ENCODE data around the gene SND1. TPM values are rescaled to one million over a fixed set of nuclear protein-coding genes. Genes with fewer than 3 reads are reported as not detected.
A peak's percentile ranks its signal among the peaks of the same experiment; 100 is the strongest.

SND1 gene
- total RNA-seq, 1 donor = 202 TPM

DNA sequence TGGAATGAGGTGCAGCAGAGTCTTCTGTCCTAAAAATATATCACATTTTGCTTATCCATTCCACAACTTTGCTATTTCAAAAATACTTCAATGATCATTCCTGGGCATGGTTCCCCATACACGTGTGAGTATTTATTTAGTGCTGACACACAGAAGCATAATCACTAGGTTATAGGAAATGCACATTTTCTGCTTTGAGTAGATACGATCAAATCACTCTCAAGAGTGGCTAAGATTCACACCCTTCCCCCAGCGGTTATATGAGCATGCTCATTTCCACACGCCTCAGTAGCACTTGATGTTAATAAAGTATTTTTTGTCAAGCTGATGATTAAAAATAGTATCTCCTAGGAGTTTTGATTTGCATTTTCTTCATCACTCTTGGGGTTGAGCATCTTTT lies 472.8 kb downstream of the SND1 start:
- no peak for DNase-seq (ENCODE audit: low read depth)
- H3K4me3 ChIP-seq (ENCODE audit: low read depth, low read length) = no peak overlapping the region
- TF ChIP-seq, protein P1, sequence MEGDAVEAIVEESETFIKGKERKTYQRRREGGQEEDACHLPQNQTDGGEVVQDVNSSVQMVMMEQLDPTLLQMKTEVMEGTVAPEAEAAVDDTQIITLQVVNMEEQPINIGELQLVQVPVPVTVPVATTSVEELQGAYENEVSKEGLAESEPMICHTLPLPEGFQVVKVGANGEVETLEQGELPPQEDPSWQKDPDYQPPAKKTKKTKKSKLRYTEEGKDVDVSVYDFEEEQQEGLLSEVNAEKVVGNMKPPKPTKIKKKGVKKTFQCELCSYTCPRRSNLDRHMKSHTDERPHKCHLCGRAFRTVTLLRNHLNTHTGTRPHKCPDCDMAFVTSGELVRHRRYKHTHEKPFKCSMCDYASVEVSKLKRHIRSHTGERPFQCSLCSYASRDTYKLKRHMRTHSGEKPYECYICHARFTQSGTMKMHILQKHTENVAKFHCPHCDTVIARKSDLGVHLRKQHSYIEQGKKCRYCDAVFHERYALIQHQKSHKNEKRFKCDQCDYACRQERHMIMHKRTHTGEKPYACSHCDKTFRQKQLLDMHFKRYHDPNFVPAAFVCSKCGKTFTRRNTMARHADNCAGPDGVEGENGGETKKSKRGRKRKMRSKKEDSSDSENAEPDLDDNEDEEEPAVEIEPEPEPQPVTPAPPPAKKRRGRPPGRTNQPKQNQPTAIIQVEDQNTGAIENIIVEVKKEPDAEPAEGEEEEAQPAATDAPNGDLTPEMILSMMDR (IDR thresholded peaks at IDR 0.05; ENCODE audit: insufficient read depth, low read length) = no peak

DNA sequence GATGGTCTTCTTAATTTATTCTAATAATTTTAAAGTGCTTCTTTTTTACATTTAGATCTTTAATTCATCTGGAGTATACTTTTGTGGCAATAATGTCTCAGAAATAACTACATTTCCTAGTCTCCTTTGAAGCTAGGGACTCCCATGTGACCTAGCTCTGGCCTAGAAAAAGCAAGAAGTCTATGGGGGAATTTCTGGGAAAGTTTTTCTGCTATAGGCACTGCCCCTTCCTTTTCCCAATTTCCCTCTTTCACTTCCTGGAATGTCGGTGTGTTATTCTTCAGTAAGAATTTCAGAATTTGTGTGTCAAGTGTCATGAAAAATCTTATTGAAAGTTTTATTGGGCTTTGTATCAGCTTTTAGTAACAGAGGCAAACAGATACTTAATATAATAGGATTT lies 473.8 kb downstream of the SND1 start:
- DNase-seq (ENCODE audit: low read depth) = no peak
- TF ChIP-seq, protein P1 (IDR thresholded peaks at IDR 0.05; ENCODE audit: insufficient read depth, low read length) = no peak

DNA sequence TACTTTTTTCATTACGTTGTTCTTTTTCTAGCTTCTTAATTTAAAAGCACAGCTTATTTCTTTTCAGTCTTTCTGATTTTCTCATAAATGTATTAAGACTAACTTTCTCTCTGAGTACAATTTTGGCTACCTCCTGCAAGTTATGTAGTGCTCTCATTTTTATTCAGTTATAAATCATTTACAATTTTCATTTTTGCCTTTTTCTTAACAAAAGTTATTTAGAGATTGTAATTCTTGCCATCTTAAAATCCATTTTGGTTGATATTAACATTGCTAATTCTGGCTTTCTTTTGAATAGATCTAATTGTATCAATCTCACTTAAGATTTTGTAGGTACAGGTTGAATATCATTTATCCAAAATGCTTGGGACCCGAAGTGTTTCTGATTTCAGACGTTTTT lies 476.4 kb downstream of the SND1 start:
- no peak for DNase-seq (ENCODE audit: low read depth)
- no peak overlapping the region for H3K4me3 ChIP-seq (ENCODE audit: low read depth, low read length)
- TF ChIP-seq, protein P1 (IDR thresholded peaks at IDR 0.05; ENCODE audit: insufficient read depth, low read length) = no peak

More for the DNA sequence above, 473.8 kb downstream of the SND1 start:
- no peak overlapping the region for H3K4me3 ChIP-seq (ENCODE audit: low read depth, low read length)

- TF ChIP-seq, protein P1 (IDR thresholded peaks at IDR 0.05; ENCODE audit: insufficient read depth, low read length) = no peak
- no peak overlapping the region for H3K4me3 ChIP-seq (ENCODE audit: low read depth, low read length)
- DNase-seq (ENCODE audit: low read depth) = no peak
Observed at GRCh38 chr7:128129224-128129864, 477.4 kb downstream of the SND1 start.

DNA sequence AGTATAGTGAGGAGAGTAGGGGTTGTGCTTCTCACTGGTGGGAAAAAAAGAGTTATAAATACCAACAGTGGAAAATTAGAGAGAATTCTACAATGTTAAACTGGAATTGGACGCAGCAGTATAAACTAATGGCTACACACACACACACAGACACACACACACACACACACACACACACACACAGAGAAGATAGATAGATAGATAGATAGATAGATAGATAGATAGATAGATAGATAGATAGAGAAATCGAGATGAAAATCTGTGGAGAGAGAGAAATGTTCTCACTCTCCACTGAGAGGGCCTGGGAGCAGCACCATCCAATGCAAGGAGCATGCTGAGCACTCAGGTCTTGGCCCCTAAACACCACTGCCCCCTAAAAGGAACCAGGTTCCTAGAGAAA lies 479.1 kb downstream of the SND1 start:
- DNase-seq (ENCODE audit: low read depth) = no peak
- H3K4me3 ChIP-seq (ENCODE audit: low read depth, low read length) = no peak overlapping the region
- TF ChIP-seq, protein P1 (IDR thresholded peaks at IDR 0.05; ENCODE audit: insufficient read depth, low read length) = no peak

DNA sequence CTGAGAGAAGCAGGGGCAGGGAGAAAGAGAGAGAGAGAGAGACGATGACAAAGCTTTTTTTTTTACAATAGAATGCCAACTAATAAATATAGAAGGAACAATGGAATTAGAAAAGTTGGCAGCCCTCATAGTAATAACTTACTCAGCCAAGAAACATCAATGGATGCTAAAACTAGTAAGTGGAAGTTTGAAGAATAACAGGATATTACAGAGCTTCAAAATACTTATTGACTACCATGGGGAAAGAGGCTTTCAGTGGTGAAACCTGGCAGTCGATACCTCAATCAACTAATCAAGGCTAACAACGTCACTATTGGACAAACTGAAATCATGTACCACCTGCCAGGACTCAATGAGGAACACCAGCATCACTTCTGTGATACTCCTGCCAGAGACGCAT lies 479.7 kb downstream of the SND1 start:
- no peak overlapping the region for H3K4me3 ChIP-seq (ENCODE audit: low read depth, low read length)
- TF ChIP-seq, protein P1 (IDR thresholded peaks at IDR 0.05; ENCODE audit: insufficient read depth, low read length) = no peak
- peak; percentile 51 for DNase-seq (ENCODE audit: low read depth)
